NT2/D1 (cell line): ENCODE measurements around the gene CPSF4.

Experiments
- SUZ12 ChIP-seq: IDR thresholded peaks from 2 replicates; pipeline ENCODE4 v1.6.1; 2011; ENCODE audit not compliant: insufficient read length, insufficient read depth; ENCODE audit errors: extremely low read depth
- YY1 ChIP-seq: IDR thresholded peaks from 2 replicates; pipeline ENCODE4 v1.6.1; 2011; ENCODE audit not compliant: insufficient read length, insufficient read depth
- ZNF274 ChIP-seq: IDR thresholded peaks from 2 replicates; pipeline ENCODE4 v1.6.1; 2011; ENCODE audit warnings: mild to moderate bottlenecking, low read depth, low read length

- no peak for TF ChIP-seq ZNF274
- TF ChIP-seq YY1: no peak
- TF ChIP-seq SUZ12: no peak
Measured at GRCh38 chr7:99460651-99461050, 21.9 kb downstream of the CPSF4 start.
